Psoas muscle (tissue), 8 donors: ENCODE results near the gene TCF7L2. TPM values are rescaled to one million over a fixed set of nuclear protein-coding genes. Genes with fewer than 3 reads are reported as not detected.

ENCODE experiments used
- ATAC-seq, 4 donors: fragments of 200-7000 bp; cut with Tn5 transposase; one replicate each; pipeline ENCODE4 v1.9.1; 2020; ENCODE audit warnings: moderate library complexity in 3 of 4, mild to moderate bottlenecking in 2 of 4
- DNase-seq, 2 donors: peaks; one replicate each; pipeline ENCODE4 v3.0.0-alpha.2; 2020
- H3K27ac ChIP-seq: fragments of 200-600 bp; one replicate; pipeline ENCODE4 v1.8.0; 2022
- H3K27me3 ChIP-seq, 3 donors: fragments of 200-600 bp in 1 of 3; one replicate each; pipeline versions ENCODE4 v1.6.1 to v1.8.0; 2013 to 2022; ENCODE audit warnings: low read length in 2 of 3, mild to moderate bottlenecking in 2 of 3, moderate library complexity in 1 of 3; ENCODE audit not compliant: insufficient read depth in 3 of 3
- H3K36me3 ChIP-seq, 2 donors: fragments of 200-600 bp in 1 of 2; one replicate each; pipeline versions ENCODE4 v1.6.1 to v1.8.0; 2013 to 2022; ENCODE audit warnings: low read depth in 1 of 2, mild to moderate bottlenecking in 1 of 2, moderate library complexity in 1 of 2; ENCODE audit not compliant: insufficient read depth in 1 of 2
- H3K4me1 ChIP-seq: fragments of 200-600 bp; one replicate; pipeline ENCODE4 v1.8.0; 2022
- H3K4me3 ChIP-seq: fragments of 200-600 bp; one replicate; pipeline ENCODE4 v1.8.0; 2022; ENCODE audit warnings: mild to moderate bottlenecking
- H3K9me3 ChIP-seq: fragments of 200-600 bp; one replicate; pipeline ENCODE4 v1.8.0; 2022
- CTCF ChIP-seq: fragments of 200-600 bp; IDR thresholded peaks from one replicate; pipeline ENCODE4 v1.8.0; 2022; ENCODE audit warnings: antibody characterized with exemption
- whole genome bisulfite sequencing, 3 donors: extraction: QIAGEN DNeasy Blood & Tissue Kit; methylation state at CpG; one replicate each; pipeline versions ENCODE4 v1.1.6 to v1.1.7; 2013; 5-methylcytosine and 5-hydroxymethylcytosine counted together
- intact Hi-C, 2 donors: fragments of 100-400 bp; cut with DNase I; formaldehyde crosslinking; loops; one replicate each; pipeline versions ENCODE4 v1.11.0 to v1.14.2; 2022
- polyA plus RNA-seq, 3 donors: library from polyadenylated mRNA; stranded (reverse); fragments of 200-250 nt; gene quantifications; one replicate each; pipeline ENCODE4 v1.2.3, GENCODE V29; 2013
- total RNA-seq, 4 donors: library from RNA; stranded (reverse); fragmentation: NEBNext Ultra II Directional in 2 of 4; extraction: Animal tissue kit (Norgen Biotek cat#: 25700) in 2 of 4; gene quantifications; one replicate each; pipeline versions ENCODE4 v1.2.1 to v1.2.4, GENCODE V29; 2021 to 2023
- donor health status: healthy with polysubstance abuse.
- donor health status: DM: no; HTN: no; CAD: no; lungs with moderate emphysema.
- donor health status: Bipolar disorder and iron deficiency.
- donor health status: healthy.
- donor health status: DM: yes; HTN: yes; CAD: no.
- donor health status: DM: no; HTN: no; CAD: no.
- donor health status: DM: no; HTN: no; CAD: no.
- donor health status: DM: yes; HTN: yes; CAD: no.

The TCF7L2 gene
- total and polyA plus RNA-seq, 7 donors: 1.8 to 8.5 (median 4.3) TPM

DNA sequence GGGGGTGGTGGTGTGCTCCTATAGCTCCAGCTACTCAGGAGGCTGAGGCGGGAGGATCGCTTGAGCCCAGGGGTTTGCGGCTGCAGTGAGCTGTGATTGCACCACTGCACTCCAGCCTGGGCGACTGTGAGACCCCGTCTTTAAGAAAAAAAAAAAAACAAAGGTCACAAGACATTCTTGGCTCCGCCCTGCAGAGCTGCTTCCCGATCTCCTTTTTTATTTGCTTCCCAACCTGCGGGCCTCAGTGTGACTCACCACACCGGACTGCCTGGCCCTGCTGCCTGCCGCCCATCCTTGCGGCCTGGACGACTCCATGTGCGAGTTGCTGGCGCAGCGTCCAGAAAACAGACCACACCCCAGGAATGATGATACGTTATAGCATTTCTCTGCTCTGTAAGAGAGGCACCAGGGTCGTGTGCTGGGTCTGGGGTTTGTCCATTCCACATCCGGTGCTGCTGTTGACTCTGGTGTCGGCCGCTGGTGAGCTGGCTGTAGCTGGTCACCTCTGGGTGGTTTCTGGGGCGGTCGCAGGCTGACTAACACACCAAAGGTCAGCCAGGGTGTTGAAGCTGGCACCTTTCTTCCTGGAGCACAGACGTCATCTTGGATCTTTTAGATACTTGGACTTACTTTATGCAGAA lies 123.6 kb downstream of the TCF7L2 start:
- intact Hi-C loops: no loop called here
- 55 to 67% (median 66%) methylated on average over 23 of the region's 23 CpGs for WGBS, 3 donors
- DNase-seq (peak; percentile 78 to 83), ATAC-seq (peak; percentile 72 to 84 (median 75))
- peak overlapping the region; percentile 23 for H3K27ac ChIP-seq
- no peak for TF ChIP-seq CTCF
- no peaks in the 10 kb centered on the region for H3K27me3 ChIP-seq
- peaks cover 11% of the 10 kb centered on the region for H3K4me1 ChIP-seq
- no peaks in the 10 kb centered on the region for H3K36me3 ChIP-seq
- no peaks in the 10 kb centered on the region for H3K9me3 ChIP-seq
- no peak overlapping the region for H3K4me3 ChIP-seq

DNA sequence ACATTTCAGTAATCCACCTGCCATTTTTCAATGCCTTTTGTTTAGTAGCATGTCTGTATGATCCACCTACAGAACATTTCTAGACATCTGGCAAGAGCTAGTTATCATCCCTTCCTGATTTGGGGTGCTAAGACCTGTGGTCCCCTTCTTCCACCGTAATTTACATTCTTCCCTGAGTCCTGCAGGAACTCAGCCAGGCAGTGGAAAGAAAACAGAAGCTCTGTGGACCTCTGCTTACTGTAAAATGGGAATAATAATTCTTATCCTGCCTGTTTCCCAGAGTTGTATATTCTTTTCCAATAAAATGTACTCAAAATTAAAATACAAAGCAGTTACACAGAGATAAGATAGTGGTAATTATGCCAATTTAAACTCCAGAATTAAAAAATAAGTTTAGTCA lies 126.9 kb downstream of the TCF7L2 start:
- H3K4me1 ChIP-seq: no peaks in the 10 kb centered on the region
- H3K36me3 ChIP-seq: no peaks in the 10 kb centered on the region
- intact Hi-C loops: no loop called here
- no peak for TF ChIP-seq CTCF
- no peak overlapping the region for H3K27ac ChIP-seq
- H3K9me3 ChIP-seq: no peaks in the 10 kb centered on the region
- 50 to 56% (median 56%) methylated on average over 1 of the region's 1 CpG for WGBS, 3 donors
- no peak for DNase-seq
- H3K4me3 ChIP-seq: no peak overlapping the region
- ATAC-seq: no peak
- no peaks in the 10 kb centered on the region for H3K27me3 ChIP-seq

- H3K36me3 ChIP-seq: no peaks in the 10 kb centered on the region
- no peak for ATAC-seq
- H3K4me1 ChIP-seq: no peaks in the 10 kb centered on the region
- TF ChIP-seq CTCF: no peak
- no peaks in the 10 kb centered on the region for H3K9me3 ChIP-seq
- WGBS, 3 donors: 93 to 96% (median 95%) methylated on average over 4 of the region's 4 CpGs
- no peak overlapping the region for H3K27ac ChIP-seq
- intact Hi-C loops: no loop called here
- DNase-seq: no peak
- H3K27me3 ChIP-seq: no peaks in the 10 kb centered on the region
- H3K4me3 ChIP-seq: no peak overlapping the region
These were observed 128.3 kb downstream of the TCF7L2 start for GRCh38 chr10:113078282-113078907.

- no peak for TF ChIP-seq CTCF
These were observed 130.2 kb downstream of the TCF7L2 start for GRCh38 chr10:113080061-113080924.

More at GRCh38 chr10:113080061-113080924, 130.2 kb downstream of the TCF7L2 start:
- ATAC-seq (no peak), DNase-seq (no peak)
- 87 to 88% (median 88%) methylated on average over 8 of the region's 8 CpGs for WGBS, 3 donors
- no peak overlapping the region for H3K4me3 ChIP-seq
- no peaks in the 10 kb centered on the region for H3K36me3 ChIP-seq
- no peaks in the 10 kb centered on the region for H3K27me3 ChIP-seq
- no peaks in the 10 kb centered on the region for H3K4me1 ChIP-seq
- H3K27ac ChIP-seq: no peak overlapping the region
- intact Hi-C loops: loop anchor here in 1 of 2 donors (5.0 kb wide), 1 partner anchor 293 kb away; no protein-coding TSS in a partner anchor
- H3K9me3 ChIP-seq: no peaks in the 10 kb centered on the region
